Measurements from ENCODE around the gene ZNF296.

GRCh38 chr19:45102481-45102880 lies 26.2 kb upstream of the ZNF296 start:
- TF ChIP-seq, protein P1, sequence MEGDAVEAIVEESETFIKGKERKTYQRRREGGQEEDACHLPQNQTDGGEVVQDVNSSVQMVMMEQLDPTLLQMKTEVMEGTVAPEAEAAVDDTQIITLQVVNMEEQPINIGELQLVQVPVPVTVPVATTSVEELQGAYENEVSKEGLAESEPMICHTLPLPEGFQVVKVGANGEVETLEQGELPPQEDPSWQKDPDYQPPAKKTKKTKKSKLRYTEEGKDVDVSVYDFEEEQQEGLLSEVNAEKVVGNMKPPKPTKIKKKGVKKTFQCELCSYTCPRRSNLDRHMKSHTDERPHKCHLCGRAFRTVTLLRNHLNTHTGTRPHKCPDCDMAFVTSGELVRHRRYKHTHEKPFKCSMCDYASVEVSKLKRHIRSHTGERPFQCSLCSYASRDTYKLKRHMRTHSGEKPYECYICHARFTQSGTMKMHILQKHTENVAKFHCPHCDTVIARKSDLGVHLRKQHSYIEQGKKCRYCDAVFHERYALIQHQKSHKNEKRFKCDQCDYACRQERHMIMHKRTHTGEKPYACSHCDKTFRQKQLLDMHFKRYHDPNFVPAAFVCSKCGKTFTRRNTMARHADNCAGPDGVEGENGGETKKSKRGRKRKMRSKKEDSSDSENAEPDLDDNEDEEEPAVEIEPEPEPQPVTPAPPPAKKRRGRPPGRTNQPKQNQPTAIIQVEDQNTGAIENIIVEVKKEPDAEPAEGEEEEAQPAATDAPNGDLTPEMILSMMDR (IDR thresholded peaks at IDR 0.05; ENCODE audit: extremely low read depth in 1 of 2, insufficient read depth in 1 of 2, low read depth in 1 of 2, low read length in 2 of 2) = no peak
- TF ChIP-seq, protein P2, sequence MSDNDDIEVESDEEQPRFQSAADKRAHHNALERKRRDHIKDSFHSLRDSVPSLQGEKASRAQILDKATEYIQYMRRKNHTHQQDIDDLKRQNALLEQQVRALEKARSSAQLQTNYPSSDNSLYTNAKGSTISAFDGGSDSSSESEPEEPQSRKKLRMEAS (IDR thresholded peaks at IDR 0.05; ENCODE audit: insufficient read depth, insufficient read length) = no peak
